CD14-positive monocyte (primary cell): ENCODE data around the gene RNU6-7. TPM values are rescaled to one million over a fixed set of nuclear protein-coding genes. Genes with fewer than 3 reads are reported as not detected.

ENCODE experiments used
- DNase-seq, 3 donors: peaks; one replicate each; pipeline ENCODE4 v3.0.0-alpha.2; 2011 to 2022
- H2AFZ ChIP-seq: 2 replicates; pipeline ENCODE4 v1.6.0; 2012; ENCODE audit warnings: mild to moderate bottlenecking, low read depth, low read length, inconsistent platforms; ENCODE audit not compliant: insufficient read depth, poor library complexity, severe bottlenecking
- H3K27ac ChIP-seq, 2 donors: 1 replicate in 1 of 2; 2 replicates in 1 of 2; pipeline ENCODE4 v1.5.1; 2012 to 2013; ENCODE audit warnings: low read length in 2 of 2, control low read depth in 1 of 2, inconsistent platforms in 1 of 2, low read depth in 1 of 2, mild to moderate bottlenecking in 1 of 2
- H3K27me3 ChIP-seq, 2 donors: one replicate each; pipeline versions ENCODE4 v1.6.0 to v1.6.1; 2011 to 2013; ENCODE audit warnings: low read length in 2 of 2; ENCODE audit not compliant: control insufficient read depth in 2 of 2, insufficient read depth in 2 of 2
- H3K36me3 ChIP-seq, 2 donors: replicated peaks in 1 of 2; 1 replicate in 1 of 2; 2 replicates in 1 of 2; pipeline versions ENCODE4 v1.5.1 to v1.6.1; 2012 to 2013; ENCODE audit warnings: low read length in 2 of 2, control low read depth in 1 of 2, inconsistent platforms in 1 of 2, mild to moderate bottlenecking in 1 of 2; ENCODE audit not compliant: insufficient read depth in 2 of 2, control insufficient read depth in 1 of 2
- H3K4me1 ChIP-seq, 2 donors: 1 replicate in 1 of 2; 2 replicates in 1 of 2; pipeline versions ENCODE4 v1.5.1 to v1.6.1; 2012 to 2013; ENCODE audit warnings: low read length in 2 of 2, control low read depth in 1 of 2, inconsistent platforms in 1 of 2, mild to moderate bottlenecking in 1 of 2, moderate library complexity in 1 of 2; ENCODE audit not compliant: insufficient read depth in 2 of 2, control insufficient read depth in 1 of 2
- H3K4me2 ChIP-seq: replicated peaks from 2 replicates; pipeline ENCODE3; 2012; ENCODE audit warnings: low read length, moderate library complexity, mild to moderate bottlenecking; ENCODE audit not compliant: poor library complexity, severe bottlenecking; ENCODE audit errors: extremely low read depth
- H3K4me3 ChIP-seq, 3 experiments: fragments of 200-600 bp in 1 of 3; sonication (generic) in 1 of 3; replicated peaks in 1 of 3; 1 replicate in 2 of 3; 2 replicates in 1 of 3; pipeline ENCODE4 v1.5.1; 2011 to 2013; ENCODE audit warnings: low read length in 3 of 3, mild to moderate bottlenecking in 3 of 3, control low read depth in 2 of 3, low read depth in 2 of 3, inconsistent platforms in 1 of 3, moderate library complexity in 1 of 3
- H3K79me2 ChIP-seq: 2 replicates; pipeline ENCODE4 v1.6.0; 2012; ENCODE audit warnings: mild to moderate bottlenecking, control low read depth, inconsistent platforms, low read length, moderate library complexity; ENCODE audit not compliant: insufficient read depth
- H3K9ac ChIP-seq: 2 replicates; pipeline ENCODE4 v1.6.0; 2017; ENCODE audit warnings: low read length, mild to moderate bottlenecking; ENCODE audit not compliant: insufficient read depth, poor library complexity, severe bottlenecking
- H3K9me3 ChIP-seq, 2 donors: replicated peaks in 1 of 2; 1 replicate in 1 of 2; 2 replicates in 1 of 2; pipeline versions ENCODE4 v1.5.1 to v1.6.1; 2012 to 2013; ENCODE audit warnings: low read length in 2 of 2, control low read depth in 1 of 2; ENCODE audit not compliant: control insufficient read depth in 1 of 2, insufficient read depth in 1 of 2
- H4K20me1 ChIP-seq: 2 replicates; pipeline ENCODE4 v1.6.0; 2012; ENCODE audit warnings: mild to moderate bottlenecking, low read length, control low read depth, moderate library complexity; ENCODE audit not compliant: insufficient read depth
- H3K27ac Mint-ChIP-seq, 7 donors: one replicate each; pipeline ENCODE4 v1.8.0; 2020; ENCODE audit warnings: mild to moderate bottlenecking in 7 of 7, mixed read lengths in 7 of 7, moderate library complexity in 6 of 7, inconsistent platforms in 2 of 7
- H3K27me3 Mint-ChIP-seq, 3 donors: one replicate each; pipeline ENCODE4 v1.8.0; 2021 to 2022; ENCODE audit warnings: low read depth in 3 of 3, mild to moderate bottlenecking in 3 of 3, mixed read lengths in 3 of 3, moderate library complexity in 3 of 3, inconsistent platforms in 1 of 3
- H3K36me3 Mint-ChIP-seq, 2 donors: one replicate each; pipeline ENCODE4 v1.8.0; 2020; ENCODE audit warnings: mixed read lengths in 2 of 2, inconsistent platforms in 1 of 2, mild to moderate bottlenecking in 1 of 2
- H3K4me1 Mint-ChIP-seq: one replicate; pipeline ENCODE4 v1.8.0; 2020; ENCODE audit warnings: mild to moderate bottlenecking, mixed read lengths
- H3K4me3 Mint-ChIP-seq, 2 donors: one replicate each; pipeline ENCODE4 v1.8.0; 2020; ENCODE audit warnings: mild to moderate bottlenecking in 2 of 2, mixed read lengths in 2 of 2, moderate library complexity in 1 of 2
- H3K9me3 Mint-ChIP-seq, 7 donors: one replicate each; pipeline ENCODE4 v1.8.0; 2020 to 2022; ENCODE audit warnings: mixed read lengths in 7 of 7, mild to moderate bottlenecking in 6 of 7, moderate library complexity in 6 of 7, inconsistent platforms in 2 of 7
- WGBS: methylation state at CpG from one replicate; pipeline ENCODE4 v1.1.5; 2013; ENCODE audit warnings: missing lambda C conversion rate; ENCODE audit not compliant: insufficient coverage; 5-methylcytosine and 5-hydroxymethylcytosine counted together
- intact Hi-C, 2 donors: fragments of 100-400 bp; cut with micrococcal nuclease; formaldehyde crosslinking; loops; one replicate each; pipeline versions ENCODE4 v1.15.0 to v1.15.1; 2023
- polyA plus RNA-seq, 3 donors: library from polyadenylated mRNA; depleted of rRNA in 1 of 3; unstranded in 2 of 3; stranded (reverse) in 1 of 3; fragments of 300-500 nt in 2 of 3; fragments of >200 nt in 1 of 3; fragmentation: Illumina TruSeq in 2 of 3; gene quantifications; 1 replicate in 2 of 3; 2 replicates in 1 of 3; pipeline ENCODE4 v1.2.3, GENCODE V29; 2012 to 2021
- TF ChIP-seq, protein P1 (sequence below): fragments of 200-600 bp; IDR thresholded peaks from one replicate; pipeline ENCODE4 v1.8.0; 2022; ENCODE audit warnings: antibody characterized with exemption, mild to moderate bottlenecking

RNU6-7 gene
- polyA plus RNA-seq, 3 donors = not detected

DNA sequence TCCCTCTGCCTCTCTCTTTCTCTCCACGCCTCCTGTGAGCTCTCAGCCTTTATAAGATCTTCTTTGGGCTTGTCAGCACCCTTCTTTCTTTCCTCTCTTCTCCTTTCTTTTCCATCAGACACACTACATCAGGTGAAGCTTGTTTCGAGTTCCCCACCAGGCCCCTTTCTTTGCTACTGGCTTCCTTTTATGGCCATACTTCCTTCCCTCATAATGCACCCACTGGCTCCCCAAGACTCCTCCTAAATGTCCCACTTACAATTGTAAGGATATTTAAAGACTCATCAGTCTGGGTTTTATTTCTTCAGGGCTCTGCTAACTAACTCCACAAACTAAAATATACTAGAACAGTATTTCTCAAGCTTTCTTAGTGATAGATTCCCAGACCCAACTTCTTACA, 4.7 kb downstream of the RNU6-7 start:
- H3K4me2 ChIP-seq = no peak overlapping the region
- H4K20me1 ChIP-seq = no peaks in the 10 kb centered on the region
- H3K27ac Mint-ChIP-seq = peak overlapping the region in 2 of 7 donors; percentile 6 to 12
- TF ChIP-seq, protein P1, sequence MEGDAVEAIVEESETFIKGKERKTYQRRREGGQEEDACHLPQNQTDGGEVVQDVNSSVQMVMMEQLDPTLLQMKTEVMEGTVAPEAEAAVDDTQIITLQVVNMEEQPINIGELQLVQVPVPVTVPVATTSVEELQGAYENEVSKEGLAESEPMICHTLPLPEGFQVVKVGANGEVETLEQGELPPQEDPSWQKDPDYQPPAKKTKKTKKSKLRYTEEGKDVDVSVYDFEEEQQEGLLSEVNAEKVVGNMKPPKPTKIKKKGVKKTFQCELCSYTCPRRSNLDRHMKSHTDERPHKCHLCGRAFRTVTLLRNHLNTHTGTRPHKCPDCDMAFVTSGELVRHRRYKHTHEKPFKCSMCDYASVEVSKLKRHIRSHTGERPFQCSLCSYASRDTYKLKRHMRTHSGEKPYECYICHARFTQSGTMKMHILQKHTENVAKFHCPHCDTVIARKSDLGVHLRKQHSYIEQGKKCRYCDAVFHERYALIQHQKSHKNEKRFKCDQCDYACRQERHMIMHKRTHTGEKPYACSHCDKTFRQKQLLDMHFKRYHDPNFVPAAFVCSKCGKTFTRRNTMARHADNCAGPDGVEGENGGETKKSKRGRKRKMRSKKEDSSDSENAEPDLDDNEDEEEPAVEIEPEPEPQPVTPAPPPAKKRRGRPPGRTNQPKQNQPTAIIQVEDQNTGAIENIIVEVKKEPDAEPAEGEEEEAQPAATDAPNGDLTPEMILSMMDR = no peak
- peaks cover 40% of the 10 kb centered on the region for H3K4me1 Mint-ChIP-seq
- H3K9me3 ChIP-seq = peaks cover 0 to 12% of the 10 kb centered on the region in 2 donors
- peaks cover 33 to 35% of the 10 kb centered on the region in 2 donors for H3K4me1 ChIP-seq
- H3K36me3 ChIP-seq = no peaks in the 10 kb centered on the region
- H3K27me3 ChIP-seq = peaks cover 25 to 31% of the 10 kb centered on the region in 2 donors
- H3K27me3 Mint-ChIP-seq = peaks cover 29 to 45% (median 35%) of the 10 kb centered on the region in 3 donors
- WGBS = 73% methylated on average over 2 of the region's 2 CpGs
- no peak overlapping the region for H3K4me3 ChIP-seq
- no peak overlapping the region for H3K27ac ChIP-seq
- no peak overlapping the region for H3K9ac ChIP-seq
- peaks cover 0 to 2% of the 10 kb centered on the region in 2 donors for H3K36me3 Mint-ChIP-seq
- H2AFZ ChIP-seq = no peak overlapping the region
- DNase-seq = no peak
- no peaks in the 10 kb centered on the region for H3K79me2 ChIP-seq
- no peak overlapping the region for H3K4me3 Mint-ChIP-seq
- intact Hi-C loops = no loop called here
- H3K9me3 Mint-ChIP-seq = peaks cover 0 to 4% (median 0%) of the 10 kb centered on the region in 7 donors

DNA sequence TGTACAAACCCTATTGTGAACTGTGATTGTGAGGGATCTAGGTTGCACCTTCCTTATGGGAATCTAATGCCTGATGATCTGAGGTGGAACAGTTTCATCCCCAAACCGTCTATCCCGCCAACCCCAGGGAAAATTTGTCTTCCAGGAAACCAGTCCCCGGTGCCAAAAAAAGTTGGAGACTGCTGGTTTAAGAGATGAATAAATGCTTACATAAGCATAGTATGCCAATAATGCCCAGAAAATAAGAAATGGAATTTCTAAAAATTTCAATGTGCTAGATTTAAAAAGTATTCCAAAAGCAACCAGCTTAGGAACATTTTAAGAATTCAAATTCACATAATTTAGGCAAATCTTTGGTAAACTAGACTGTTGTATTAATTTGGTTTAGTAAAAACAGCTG, 6.6 kb downstream of the RNU6-7 start:
- H3K9me3 ChIP-seq = no peaks in the 10 kb centered on the region
- H3K4me3 ChIP-seq = no peak overlapping the region
- no peaks in the 10 kb centered on the region for H4K20me1 ChIP-seq
- Mint-ChIP-seq H3K4me3 (no peak overlapping the region), H3K27me3 (peaks cover 12 to 26% (median 21%) of the 10 kb centered on the region in 3 donors), H3K27ac (no peak overlapping the region), H3K36me3 (peaks cover 0 to 2% of the 10 kb centered on the region in 2 donors), H3K4me1 (peaks cover 22% of the 10 kb centered on the region), H3K9me3 (no peaks in the 10 kb centered on the region)
- H3K4me2 ChIP-seq = no peak overlapping the region
- 100% methylated on average over 1 of the region's 3 CpGs for WGBS
- H3K79me2 ChIP-seq = no peaks in the 10 kb centered on the region
- TF ChIP-seq, protein P1 = no peak
- intact Hi-C loops = no loop called here
- H3K36me3 ChIP-seq = no peaks in the 10 kb centered on the region
- H2AFZ ChIP-seq = no peak overlapping the region
- H3K4me1 ChIP-seq = peaks cover 14 to 16% of the 10 kb centered on the region in 2 donors
- H3K9ac ChIP-seq = no peak overlapping the region
- H3K27me3 ChIP-seq = peaks cover 10 to 12% of the 10 kb centered on the region in 2 donors
- H3K27ac ChIP-seq = no peak overlapping the region
- DNase-seq = no peak
